HG03280 (cell line): ENCODE results near the gene APOB.
A peak's percentile ranks its signal among the peaks of the same experiment; 100 is the strongest.

Source experiments
- ATAC-seq: cut with Tn5 transposase; IDR thresholded peaks from one replicate; pipeline ENCODE4 v1.9.1; 2021; ENCODE audit warnings: mild to moderate bottlenecking, moderate library complexity; ENCODE audit not compliant: unreplicated experiment

APOB gene

GRCh38 chr2:20986024-20986939 is 57.6 kb downstream of the APOB start:
- ATAC-seq = no peak

GRCh38 chr2:20985062-20985461 is 58.8 kb downstream of the APOB start:
- ATAC-seq = peak; percentile 55

GRCh38 chr2:20984408-20984807 is 59.5 kb downstream of the APOB start:
- no peak for ATAC-seq

GRCh38 chr2:20983844-20984243 is 60.0 kb downstream of the APOB start:
- no peak for ATAC-seq

- no peak for ATAC-seq
Observed at GRCh38 chr2:20982861-20983260, 61.0 kb downstream of the APOB start.

- no peak for ATAC-seq
Observed at GRCh38 chr2:20977520-20978180, 66.2 kb downstream of the APOB start.

GRCh38 chr2:20976527-20976926 is 67.3 kb downstream of the APOB start:
- no peak for ATAC-seq

- ATAC-seq = no peak
Observed at GRCh38 chr2:20972792-20973565, 70.9 kb downstream of the APOB start.

GRCh38 chr2:20972110-20972509 is 71.8 kb downstream of the APOB start:
- ATAC-seq = no peak

GRCh38 chr2:20970068-20970467 is 73.8 kb downstream of the APOB start:
- ATAC-seq = no peak

- no peak for ATAC-seq
Observed at GRCh38 chr2:20966061-20966595, 77.7 kb downstream of the APOB start.

- no peak for ATAC-seq
Observed at GRCh38 chr2:20965221-20965620, 78.7 kb downstream of the APOB start.

- no peak for ATAC-seq
Observed at GRCh38 chr2:20963867-20964266, 80.0 kb downstream of the APOB start.

GRCh38 chr2:20962939-20963557 is 80.8 kb downstream of the APOB start:
- peak; percentile 76 for ATAC-seq

GRCh38 chr2:20961858-20962257 is 82.0 kb downstream of the APOB start:
- ATAC-seq = no peak

GRCh38 chr2:20960003-20960402 is 83.9 kb downstream of the APOB start:
- ATAC-seq = no peak

- no peak for ATAC-seq
Observed at GRCh38 chr2:20959252-20959651, 84.6 kb downstream of the APOB start.

GRCh38 chr2:20957788-20958525 is 85.9 kb downstream of the APOB start:
- ATAC-seq = no peak

- no peak for ATAC-seq
Observed at GRCh38 chr2:20955277-20956026, 88.4 kb downstream of the APOB start.
